Neural cell (in vitro differentiated cells): Measurements from ENCODE around the gene SH3RF3. TPM values are rescaled to one million over a fixed set of nuclear protein-coding genes. Genes with fewer than 3 reads are reported as not detected.

Experiments used
- H2AFZ ChIP-seq: fragments of 200-600, 300-800 bp; sonication (generic), shearing (Covaris generic); 2 replicates; pipeline ENCODE4 v1.6.0; 2014; ENCODE audit warnings: low read depth, mild to moderate bottlenecking, antibody characterized with exemption, low read length, moderate library complexity
- H3F3A ChIP-seq: fragments of 200-600 bp; shearing (Covaris generic); 2 replicates; pipeline ENCODE4 v1.6.1; 2016; ENCODE audit warnings: mild to moderate bottlenecking, moderate library complexity, mixed read lengths, antibody characterized with exemption, low read length; ENCODE audit not compliant: insufficient read depth, poor library complexity, severe bottlenecking
- H3K27ac ChIP-seq: fragments of 200-600, 300-800 bp; sonication (generic), shearing (Covaris generic); 2 replicates; pipeline ENCODE4 v1.5.1; 2014; ENCODE audit warnings: mild to moderate bottlenecking, low read length, moderate library complexity
- H3K27me3 ChIP-seq: fragments of 300-800, 200-600 bp; sonication (generic), shearing (Covaris generic); 2 replicates; pipeline ENCODE4 v1.6.0; 2014; ENCODE audit warnings: mild to moderate bottlenecking, low read depth, low read length, moderate library complexity; ENCODE audit not compliant: insufficient read depth
- H3K36me3 ChIP-seq: fragments of 300-800, 200-600 bp; sonication (generic), shearing (Covaris generic); 2 replicates; pipeline ENCODE4 v1.5.1; 2014; ENCODE audit warnings: mild to moderate bottlenecking, antibody characterized with exemption, low read length, moderate library complexity; ENCODE audit not compliant: insufficient read depth
- H3K4me2 ChIP-seq: fragments of 300-800, 200-600 bp; sonication (generic), shearing (Covaris generic); 2 replicates; pipeline ENCODE4 v1.6.0; 2014; ENCODE audit warnings: mild to moderate bottlenecking, low read length
- H3K4me3 ChIP-seq: fragments of 300-800, 200-600 bp; sonication (generic), shearing (Covaris generic); 2 replicates; pipeline ENCODE4 v1.5.1; 2014; ENCODE audit warnings: mild to moderate bottlenecking, low read length, moderate library complexity
- H3K79me2 ChIP-seq: fragments of 200-600 bp; shearing (Covaris generic); replicated peaks from 2 replicates; pipeline ENCODE4 v1.6.0; 2014; ENCODE audit warnings: mild to moderate bottlenecking, low read length, moderate library complexity; ENCODE audit not compliant: insufficient read depth
- H3K9ac ChIP-seq: fragments of 300-800, 200-600 bp; sonication (generic), shearing (Covaris generic); 2 replicates; pipeline ENCODE4 v1.6.1; 2016; ENCODE audit warnings: mild to moderate bottlenecking, low read length, mixed read lengths
- H3K9me2 ChIP-seq: fragments of 200-600 bp; shearing (Covaris generic); 2 replicates; pipeline ENCODE4 v1.6.1; 2016; ENCODE audit warnings: mild to moderate bottlenecking, low read length, mixed read lengths; ENCODE audit not compliant: insufficient read depth
- H3K9me3 ChIP-seq: fragments of 200-600, 300-800 bp; sonication (generic), shearing (Covaris generic); 2 replicates; pipeline ENCODE4 v1.6.1; 2016; ENCODE audit warnings: mild to moderate bottlenecking, mixed run types, low read length, moderate library complexity, mixed read lengths
- H4K20me1 ChIP-seq: fragments of 200-600 bp; shearing (Covaris generic); 2 replicates; pipeline ENCODE4 v1.6.1; 2016; ENCODE audit warnings: mild to moderate bottlenecking, mixed run types; ENCODE audit not compliant: insufficient read depth
- CTCF ChIP-seq: fragments of 450-650 bp; IDR thresholded peaks from 2 replicates; pipeline ENCODE4 v1.5.1; 2014; ENCODE audit warnings: antibody characterized with exemption, mild to moderate bottlenecking, moderate library complexity; ENCODE audit not compliant: poor library complexity, severe bottlenecking
- EP300 ChIP-seq: fragments of 450-650 bp; conservative IDR thresholded peaks from 2 replicates; pipeline ENCODE4 v1.6.1; 2014; ENCODE audit warnings: antibody characterized with exemption, mild to moderate bottlenecking, moderate library complexity; ENCODE audit not compliant: poor library complexity, severe bottlenecking
- EZH2 ChIP-seq: fragments of 200-600, 300-800 bp; shearing (Covaris generic), sonication (generic); IDR thresholded peaks from 2 replicates; pipeline ENCODE4 v1.6.1; 2014; ENCODE audit warnings: antibody characterized with exemption, low read length, borderline replicate concordance, mild to moderate bottlenecking; ENCODE audit not compliant: insufficient read depth, poor library complexity, severe bottlenecking
- MXI1 ChIP-seq: fragments of 450-650 bp; conservative IDR thresholded peaks from 2 replicates; pipeline ENCODE4 v1.6.1; 2014; ENCODE audit warnings: antibody characterized with exemption, mild to moderate bottlenecking; ENCODE audit not compliant: poor library complexity, severe bottlenecking
- POLR2AphosphoS5 ChIP-seq: IDR thresholded peaks from 2 replicates; pipeline ENCODE4 v1.6.1; 2012
- RAD21 ChIP-seq: fragments of 450-650 bp; conservative IDR thresholded peaks from 2 replicates; pipeline ENCODE4 v1.6.1; 2014; ENCODE audit warnings: antibody characterized with exemption, mild to moderate bottlenecking, moderate library complexity
- REST ChIP-seq: IDR thresholded peaks from 2 replicates; pipeline ENCODE4 v1.6.1; 2012; ENCODE audit warnings: borderline replicate concordance
- SMC3 ChIP-seq: fragments of 450-650 bp; conservative IDR thresholded peaks from 2 replicates; pipeline ENCODE4 v1.6.1; 2014; ENCODE audit warnings: antibody characterized with exemption, mild to moderate bottlenecking, moderate library complexity; ENCODE audit not compliant: poor library complexity
- TAF1 ChIP-seq: IDR thresholded peaks from 2 replicates; pipeline ENCODE4 v1.6.1; 2012; ENCODE audit warnings: low read depth
- polyA plus RNA-seq: library from polyadenylated mRNA; depleted of rRNA; stranded (reverse); fragments of >200 nt; gene quantifications from 2 replicates; pipeline ENCODE4 v1.2.3, GENCODE V29; 2014

SH3RF3 gene
- polyA plus RNA-seq, 1 donor from 2014 or later: 0.53 TPM

GRCh38 chr2:109435066-109435690 is 306.2 kb downstream of the SH3RF3 start:
- H3K4me3 ChIP-seq: no peak overlapping the region

More at GRCh38 chr2:109435066-109435690, 306.2 kb downstream of the SH3RF3 start:
- no peak overlapping the region for H3K4me2 ChIP-seq
- peaks cover 8% of the 10 kb centered on the region for H3F3A ChIP-seq
- TF ChIP-seq CTCF (no peak), RAD21 (no peak), MXI1 (no peak), EP300 (no peak), POLR2AphosphoS5 (no peak), EZH2 (no peak), REST (no peak), TAF1 (no peak), SMC3 (no peak)
- no peaks in the 10 kb centered on the region for H3K9me3 ChIP-seq
- H3K36me3 ChIP-seq: no peaks in the 10 kb centered on the region
- H3K27me3 ChIP-seq: no peaks in the 10 kb centered on the region
- H2AFZ ChIP-seq: no peak overlapping the region
- no peaks in the 10 kb centered on the region for H3K9me2 ChIP-seq
- H3K9ac ChIP-seq: no peak overlapping the region
- no peaks in the 10 kb centered on the region for H4K20me1 ChIP-seq
- no peaks in the 10 kb centered on the region for H3K79me2 ChIP-seq
- H3K27ac ChIP-seq: no peak overlapping the region
